Measurements from ENCODE around the gene MIPOL1. TPM values are rescaled to one million over a fixed set of nuclear protein-coding genes. Genes with fewer than 3 reads are reported as not detected.
"Not testable (repeated sequence)": the region's sequence is repeated elsewhere in the genome, so short reads cannot be mapped to it uniquely, and the experiment has no call there.

The MIPOL1 gene
- total RNA-seq, 1 donor from 2014 or later: 0.02 TPM

- intact Hi-C loops (cut with micrococcal nuclease): no loop called here
These were observed 10.4 kb upstream of the MIPOL1 start for GRCh38 chr14:37187294-37187693.

GRCh38 chr14:37187840-37188577, 9.7 kb upstream of the MIPOL1 start:
- intact Hi-C loops (cut with micrococcal nuclease): not testable (repeated sequence)

- intact Hi-C loops (cut with micrococcal nuclease): not testable (repeated sequence)
These were observed 8.0 kb upstream of the MIPOL1 start for GRCh38 chr14:37189733-37190132.

- intact Hi-C loops (cut with micrococcal nuclease): no loop called here
These were observed 3.0 kb upstream of the MIPOL1 start for GRCh38 chr14:37194698-37195097.

GRCh38 chr14:37195327-37195726, 2.4 kb upstream of the MIPOL1 start:
- intact Hi-C loops (cut with micrococcal nuclease): no loop called here

GRCh38 chr14:37196604-37197420, 925 bp upstream of the MIPOL1 start:
- intact Hi-C loops (cut with micrococcal nuclease): no loop called here

GRCh38 chr14:37198273-37198598, 499 bp downstream of the MIPOL1 start:
- intact Hi-C loops (cut with micrococcal nuclease): no loop called here

GRCh38 chr14:37198907-37199306, 1.2 kb downstream of the MIPOL1 start:
- intact Hi-C loops (cut with micrococcal nuclease): no loop called here

- intact Hi-C loops (cut with micrococcal nuclease): no loop called here
These were observed 4.0 kb downstream of the MIPOL1 start for GRCh38 chr14:37201724-37202123.

GRCh38 chr14:37202265-37202664, 4.5 kb downstream of the MIPOL1 start:
- intact Hi-C loops (cut with micrococcal nuclease): no loop called here

- intact Hi-C loops (cut with micrococcal nuclease): no loop called here
These were observed 5.1 kb downstream of the MIPOL1 start for GRCh38 chr14:37202812-37203211.

- intact Hi-C loops (cut with micrococcal nuclease): no loop called here
These were observed 5.7 kb downstream of the MIPOL1 start for GRCh38 chr14:37203423-37203822.

GRCh38 chr14:37205623-37206605, 8.2 kb downstream of the MIPOL1 start:
- intact Hi-C loops (cut with micrococcal nuclease): not testable (repeated sequence)

- intact Hi-C loops (cut with micrococcal nuclease): not testable (repeated sequence)
These were observed 11.9 kb downstream of the MIPOL1 start for GRCh38 chr14:37209617-37210016.

GRCh38 chr14:37210448-37210847, 12.7 kb downstream of the MIPOL1 start:
- intact Hi-C loops (cut with micrococcal nuclease): no loop called here

- intact Hi-C loops (cut with micrococcal nuclease): no loop called here
These were observed 15.3 kb downstream of the MIPOL1 start for GRCh38 chr14:37213016-37213415.

GRCh38 chr14:37215345-37215744, 17.6 kb downstream of the MIPOL1 start:
- intact Hi-C loops (cut with micrococcal nuclease): no loop called here

GRCh38 chr14:37221073-37221472, 23.3 kb downstream of the MIPOL1 start:
- intact Hi-C loops (cut with micrococcal nuclease): no loop called here

- intact Hi-C loops (cut with micrococcal nuclease): no loop called here
These were observed 26.3 kb downstream of the MIPOL1 start for GRCh38 chr14:37223947-37224474.

GRCh38 chr14:37225668-37226067, 27.9 kb downstream of the MIPOL1 start:
- intact Hi-C loops (cut with micrococcal nuclease): not testable (repeated sequence)

- intact Hi-C loops (cut with micrococcal nuclease): loop anchor here (1.0 to 5.0 kb wide), 2 partner anchors 644 to 1637 kb away; no protein-coding TSS in a partner anchor
These were observed 32.9 kb downstream of the MIPOL1 start for GRCh38 chr14:37230551-37231194.

Measured in T-helper 1 cell treated with Interleukin-12 subunit alpha and Interleukin-12 subunit beta and Interleukin-4 antibody, amounts not matched to agents 30 ng/mL and 1 ng/mL, for 36 hours (primary cell).